HAP-1 (cell line): Measurements from ENCODE around the gene PRSS12.
A peak's percentile ranks its signal among the peaks of the same experiment; 100 is the strongest.
"Not testable (repeated sequence)": the region's sequence is repeated elsewhere in the genome, so short reads cannot be mapped to it uniquely, and the experiment has no call there.

Source experiments
- DNase-seq, 2 experiments: peaks; one replicate each; pipeline ENCODE4 v3.0.0-alpha.2; 2016 to 2020; ENCODE audit warnings: low spot score in 2 of 2
- H3K27me3 ChIP-seq: fragments of 250-450 bp; sonication (Bioruptor Pico); 2 replicates; pipeline ENCODE4 v1.5.1; 2020; ENCODE audit warnings: low read depth, mild to moderate bottlenecking, moderate library complexity
- H3K36me3 ChIP-seq: fragments of 250-450 bp; sonication (Bioruptor Pico); replicated peaks from 2 replicates; pipeline ENCODE4 v1.5.1; 2020; ENCODE audit warnings: mild to moderate bottlenecking
- H3K4me1 ChIP-seq: fragments of 250-450 bp; sonication (Bioruptor Pico); 2 replicates; pipeline ENCODE4 v1.5.1; 2020; ENCODE audit warnings: mild to moderate bottlenecking
- H3K4me3 ChIP-seq: fragments of 250-450 bp; sonication (Bioruptor Pico); 2 replicates; pipeline ENCODE4 v1.5.1; 2020; ENCODE audit warnings: mild to moderate bottlenecking, moderate library complexity
- H3K9me3 ChIP-seq: fragments of 250-450 bp; sonication (Bioruptor Pico); 2 replicates; pipeline ENCODE4 v1.5.1; 2020; ENCODE audit warnings: mild to moderate bottlenecking, moderate library complexity
- in situ Hi-C: fragments of 300-500 bp; cut with MboI; formaldehyde crosslinking; loops from 3 replicates; pipeline ENCODE4 v1.14.3; 2020; ENCODE audit warnings: low sequenced_read_pairs, inconsistent platforms, mixed read lengths

Gene PRSS12

DNA sequence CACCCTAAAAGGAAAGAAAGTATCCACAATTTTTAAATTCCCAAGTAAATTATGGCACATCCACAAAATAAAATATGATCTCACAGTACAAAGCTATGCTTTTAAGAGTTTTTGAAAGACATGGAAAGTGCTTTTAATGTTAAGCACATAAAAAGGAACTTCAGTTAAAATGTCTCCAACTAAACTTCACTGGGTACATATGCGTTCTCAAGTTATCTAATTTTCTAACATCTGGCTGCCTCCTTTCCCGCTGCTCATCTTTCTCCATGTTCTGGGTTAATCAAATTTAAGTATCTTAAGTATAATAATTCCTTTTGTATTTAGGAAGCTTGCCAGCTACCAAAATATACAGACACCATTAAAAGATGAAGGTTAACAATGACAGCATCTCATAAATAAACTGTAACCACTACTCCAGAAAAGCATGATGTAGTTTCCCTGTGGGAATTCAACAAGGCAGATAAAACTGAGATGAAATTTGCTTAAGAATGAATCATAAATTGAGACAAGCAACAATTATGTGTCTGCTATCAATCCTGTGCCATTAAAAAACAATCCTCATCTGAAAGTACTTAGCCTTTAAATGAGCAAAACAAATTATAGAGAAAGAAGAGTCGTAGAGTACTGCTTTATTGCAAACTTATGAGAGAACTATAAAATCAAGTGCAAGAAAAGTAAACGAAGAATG is 25.1 kb downstream of the PRSS12 start:
- Histone ChIP-seq H3K4me1 (peaks cover 35% of the 10 kb centered on the region), H3K36me3 (peaks cover 20% of the 10 kb centered on the region)
- no peak for DNase-seq

DNA sequence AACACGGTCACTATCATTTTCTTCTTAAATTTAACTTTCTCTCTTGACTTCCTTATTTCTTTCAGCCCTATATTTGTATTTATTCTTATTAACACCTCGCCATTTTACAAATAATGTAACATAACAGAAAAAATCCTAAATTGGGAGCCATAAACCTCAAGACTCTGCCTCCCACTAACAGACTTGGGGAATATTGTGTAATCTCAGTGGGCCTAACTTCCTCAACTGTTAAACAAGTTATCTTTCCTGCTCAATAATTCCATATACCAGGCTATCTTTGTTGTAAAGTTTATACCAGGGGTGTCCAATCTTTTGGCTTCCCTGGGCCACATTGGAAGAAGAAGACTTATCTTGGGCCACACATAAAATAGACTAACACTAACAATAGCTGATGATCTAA is 26.2 kb downstream of the PRSS12 start:
- Histone ChIP-seq H3K9me3 (no peaks in the 10 kb centered on the region), H3K4me1 (peaks cover 37% of the 10 kb centered on the region), H3K4me3 (no peak overlapping the region), H3K36me3 (peaks cover 19% of the 10 kb centered on the region), H3K27me3 (no peaks in the 10 kb centered on the region)
- in situ Hi-C loops: no loop called here
- no peak for DNase-seq

More for the DNA sequence above, 25.1 kb downstream of the PRSS12 start:
- Histone ChIP-seq H3K4me3 (no peak overlapping the region), H3K9me3 (no peaks in the 10 kb centered on the region), H3K27me3 (no peaks in the 10 kb centered on the region)
- in situ Hi-C loops: no loop called here

DNA sequence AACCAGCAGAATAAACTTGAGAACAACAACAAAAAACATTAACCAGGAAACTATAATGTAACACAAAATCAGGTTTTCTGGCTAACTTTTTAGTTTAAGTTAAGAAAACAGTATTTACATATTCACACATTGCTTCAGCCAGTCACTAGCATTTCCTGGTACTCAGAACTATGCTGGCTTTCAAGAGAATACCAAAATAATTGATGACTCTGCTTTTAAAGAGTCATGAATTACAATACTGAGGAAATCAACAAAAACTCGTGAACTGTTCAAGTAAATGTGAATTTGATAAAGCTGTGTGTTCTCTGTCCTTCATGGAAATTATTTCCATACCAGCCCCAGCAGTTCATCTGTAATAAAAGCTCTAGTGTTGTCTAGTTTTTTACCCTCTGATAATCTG is 27.4 kb downstream of the PRSS12 start:
- H3K27me3 ChIP-seq: no peaks in the 10 kb centered on the region
- peak in 1 of 2 experiments; percentile 29 for DNase-seq
- in situ Hi-C loops: no loop called here
- H3K9me3 ChIP-seq: no peaks in the 10 kb centered on the region
- peaks cover 13% of the 10 kb centered on the region for H3K36me3 ChIP-seq
- peaks cover 37% of the 10 kb centered on the region for H3K4me1 ChIP-seq
- H3K4me3 ChIP-seq: no peak overlapping the region

DNA sequence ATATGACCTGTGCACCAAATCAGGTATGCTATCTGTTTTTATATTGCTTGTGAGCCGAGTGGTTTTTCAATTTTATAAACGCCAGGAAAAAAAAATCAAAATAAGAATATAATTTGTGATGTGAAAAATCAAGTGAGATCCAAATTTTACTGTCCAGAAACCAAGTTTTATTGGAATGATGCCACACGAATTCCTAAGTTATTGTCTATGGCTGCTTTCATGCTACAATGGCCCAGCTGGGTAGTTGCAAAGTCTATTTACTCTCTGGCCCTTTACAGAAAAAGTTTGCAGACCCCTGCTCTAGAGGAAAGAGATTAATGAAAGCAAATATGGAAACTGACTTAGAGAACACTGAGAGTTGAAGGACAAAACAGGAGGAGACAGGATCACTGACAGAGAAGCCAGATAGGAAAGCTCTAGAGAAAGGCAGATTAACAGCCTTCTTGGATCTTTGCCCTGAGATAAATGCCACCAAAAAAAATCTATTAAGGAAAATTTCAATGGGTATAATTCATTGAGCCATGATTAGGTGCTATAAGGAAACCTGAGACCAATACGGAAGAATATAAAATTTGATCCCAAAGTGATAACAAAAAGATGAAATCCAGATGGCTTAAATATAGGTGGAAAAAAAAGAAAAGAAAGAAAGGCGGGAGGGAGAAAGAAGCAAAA is 29.8 kb downstream of the PRSS12 start:
- H3K4me3 ChIP-seq: no peak overlapping the region
- H3K36me3 ChIP-seq: peaks cover 7% of the 10 kb centered on the region
- H3K9me3 ChIP-seq: no peaks in the 10 kb centered on the region
- peak in 1 of 2 experiments; percentile 34 for DNase-seq
- peaks cover 37% of the 10 kb centered on the region for H3K4me1 ChIP-seq
- no peaks in the 10 kb centered on the region for H3K27me3 ChIP-seq
- in situ Hi-C loops: no loop called here

DNA sequence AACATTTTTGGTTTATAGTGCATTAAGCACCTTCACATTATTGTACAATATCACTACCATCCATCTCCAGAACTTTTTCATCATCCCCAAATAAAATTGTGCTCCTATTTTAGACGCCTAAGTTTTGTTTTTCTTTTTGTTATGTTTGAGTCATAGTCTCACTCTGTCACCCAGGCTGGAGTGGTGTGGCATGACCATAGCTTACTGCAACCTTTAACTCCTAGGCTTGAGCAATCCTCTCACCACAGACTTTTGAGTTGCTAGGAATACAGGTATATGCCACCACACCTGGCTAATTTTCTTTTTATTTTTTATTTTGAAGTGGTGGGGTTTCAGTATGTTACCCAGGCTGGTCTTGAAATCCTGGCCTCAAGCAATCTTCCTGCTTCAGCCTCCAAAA is 33.9 kb downstream of the PRSS12 start:
- DNase-seq: no peak
- H3K4me1 ChIP-seq: peaks cover 16% of the 10 kb centered on the region
- in situ Hi-C loops: no loop called here
- no peaks in the 10 kb centered on the region for H3K9me3 ChIP-seq
- peaks cover 14% of the 10 kb centered on the region for H3K36me3 ChIP-seq
- no peaks in the 10 kb centered on the region for H3K27me3 ChIP-seq
- H3K4me3 ChIP-seq: no peak overlapping the region

DNA sequence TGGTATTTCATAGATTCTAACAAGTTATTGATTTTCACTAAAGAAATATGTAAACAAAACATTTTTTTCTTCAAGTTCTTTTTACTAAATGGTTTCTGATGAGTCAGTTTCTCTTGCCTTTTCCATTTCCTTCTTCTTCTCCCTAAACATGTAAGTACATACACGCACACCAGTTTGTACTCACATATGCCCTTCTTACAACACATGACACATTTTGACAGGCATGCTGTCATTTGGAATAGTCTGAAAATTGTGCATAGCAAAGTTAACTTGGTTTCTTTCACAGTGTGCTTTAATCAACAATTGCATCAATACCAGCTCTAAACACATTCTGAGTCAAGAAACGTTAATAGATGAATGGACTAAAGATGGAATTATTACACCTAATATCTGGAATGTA is 35.1 kb downstream of the PRSS12 start:
- in situ Hi-C loops: no loop called here
- DNase-seq: no peak
- no peak overlapping the region for H3K4me3 ChIP-seq
- H3K36me3 ChIP-seq: peaks cover 14% of the 10 kb centered on the region
- H3K4me1 ChIP-seq: peaks cover 7% of the 10 kb centered on the region
- no peaks in the 10 kb centered on the region for H3K9me3 ChIP-seq
- no peaks in the 10 kb centered on the region for H3K27me3 ChIP-seq

DNA sequence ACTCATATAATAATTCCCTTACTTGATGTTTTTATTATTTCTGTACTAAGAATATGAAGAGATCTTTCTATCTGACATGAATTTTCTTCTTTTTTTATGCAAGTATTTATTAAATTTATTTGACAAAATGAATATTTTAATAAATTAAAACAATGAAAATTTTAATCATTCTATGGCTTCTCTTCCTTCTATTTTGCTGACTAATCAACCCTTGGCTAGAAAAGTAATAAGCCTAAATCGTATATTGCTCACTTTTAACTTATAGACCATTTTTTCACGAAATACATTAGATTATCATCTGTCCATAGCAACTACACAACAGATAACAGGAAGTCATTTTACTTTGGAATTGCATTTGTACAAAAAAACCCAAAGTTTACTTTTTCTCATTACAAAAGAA is 38.6 kb downstream of the PRSS12 start:
- in situ Hi-C loops: no loop called here
- no peaks in the 10 kb centered on the region for H3K9me3 ChIP-seq
- H3K27me3 ChIP-seq: no peaks in the 10 kb centered on the region
- no peak overlapping the region for H3K4me3 ChIP-seq
- DNase-seq: no peak
- peaks cover 5% of the 10 kb centered on the region; the same call in 1 of the 2 replicates for H3K4me1 ChIP-seq
- peaks cover 14% of the 10 kb centered on the region for H3K36me3 ChIP-seq

DNA sequence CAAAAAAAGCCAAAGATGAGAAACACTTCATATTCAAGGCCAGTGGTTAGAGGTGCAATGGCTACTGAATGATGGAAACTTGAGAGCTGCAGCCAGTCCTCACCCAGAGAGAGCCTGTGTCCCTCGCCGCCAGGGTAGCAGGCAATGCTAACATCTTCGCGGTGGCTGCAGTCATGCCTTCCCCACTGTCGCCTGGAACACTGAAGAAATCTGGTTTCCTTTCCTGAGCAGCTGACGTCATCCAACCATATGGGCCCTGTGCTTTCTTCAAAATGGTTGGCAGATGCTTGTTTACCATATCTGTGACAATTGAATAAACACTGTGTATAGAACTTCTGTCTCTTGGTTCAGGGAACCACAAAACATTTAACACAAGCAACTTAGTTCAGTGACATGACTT is 39.7 kb downstream of the PRSS12 start:
- DNase-seq: no peak
- Histone ChIP-seq H3K4me1 (peaks cover 9% of the 10 kb centered on the region), H3K9me3 (no peaks in the 10 kb centered on the region), H3K27me3 (no peaks in the 10 kb centered on the region), H3K4me3 (no peak overlapping the region), H3K36me3 (peaks cover 14% of the 10 kb centered on the region)
- in situ Hi-C loops: no loop called here

DNA sequence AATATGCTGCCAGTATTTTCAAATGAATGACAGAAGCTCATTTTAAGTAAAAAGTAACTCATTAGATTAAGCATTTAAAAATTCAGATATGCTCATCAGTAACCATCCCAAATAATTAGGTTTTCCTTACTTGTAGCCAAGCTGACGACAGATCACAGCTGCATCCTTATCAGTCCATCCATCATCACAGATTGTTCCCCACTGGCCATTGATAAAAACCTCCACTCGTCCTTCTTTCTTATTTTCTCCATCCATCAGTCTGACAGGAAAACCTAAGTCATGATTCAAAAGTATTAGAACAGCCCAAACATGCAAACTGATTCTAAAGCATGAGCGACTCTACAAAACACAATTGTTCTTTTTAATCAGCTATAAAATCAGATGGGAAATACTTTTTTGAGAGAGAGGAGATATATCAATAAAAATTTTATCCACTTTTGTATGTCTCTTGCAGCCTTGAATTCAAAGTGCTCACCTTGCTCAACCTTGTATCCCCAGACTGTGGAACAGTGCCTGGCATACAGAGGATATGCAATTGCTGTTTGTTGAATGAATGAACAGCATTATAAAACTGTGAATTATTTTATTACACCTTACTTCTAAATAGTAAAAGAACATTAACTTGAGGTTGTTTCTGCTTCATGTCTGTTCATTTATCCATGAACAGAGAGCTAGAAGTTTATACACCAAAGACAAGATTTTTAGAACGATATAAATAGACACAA is 44.3 kb downstream of the PRSS12 start:
- Histone ChIP-seq H3K4me1 (peaks cover 11% of the 10 kb centered on the region), H3K4me3 (no peak overlapping the region), H3K36me3 (peaks cover 23% of the 10 kb centered on the region), H3K9me3 (no peaks in the 10 kb centered on the region), H3K27me3 (no peaks in the 10 kb centered on the region)
- in situ Hi-C loops: no loop called here
- DNase-seq: no peak

DNA sequence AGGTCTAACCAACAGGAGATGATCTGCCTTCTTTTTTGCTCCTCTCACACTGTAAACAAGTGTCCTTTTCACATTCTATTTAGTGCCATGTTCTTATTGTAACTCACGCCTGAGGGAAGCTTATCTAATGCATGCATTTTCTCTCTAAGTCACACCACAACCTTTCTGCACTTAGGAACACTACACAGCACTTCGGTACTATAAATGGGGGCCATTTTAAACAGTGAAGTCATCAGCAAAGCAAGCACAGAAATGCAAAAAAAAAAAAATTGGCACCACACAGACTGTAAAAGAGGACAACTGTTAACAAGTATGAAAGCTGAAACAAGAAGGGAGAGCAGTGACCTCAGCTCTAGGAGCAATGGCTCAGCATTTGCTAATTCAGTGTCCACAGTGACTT is 45.2 kb downstream of the PRSS12 start:
- H3K4me1 ChIP-seq: peaks cover 11% of the 10 kb centered on the region
- H3K36me3 ChIP-seq: peaks cover 23% of the 10 kb centered on the region
- no peak overlapping the region for H3K4me3 ChIP-seq
- DNase-seq: peak; percentile 20 to 79
- in situ Hi-C loops: no loop called here
- no peaks in the 10 kb centered on the region for H3K9me3 ChIP-seq
- H3K27me3 ChIP-seq: no peaks in the 10 kb centered on the region

DNA sequence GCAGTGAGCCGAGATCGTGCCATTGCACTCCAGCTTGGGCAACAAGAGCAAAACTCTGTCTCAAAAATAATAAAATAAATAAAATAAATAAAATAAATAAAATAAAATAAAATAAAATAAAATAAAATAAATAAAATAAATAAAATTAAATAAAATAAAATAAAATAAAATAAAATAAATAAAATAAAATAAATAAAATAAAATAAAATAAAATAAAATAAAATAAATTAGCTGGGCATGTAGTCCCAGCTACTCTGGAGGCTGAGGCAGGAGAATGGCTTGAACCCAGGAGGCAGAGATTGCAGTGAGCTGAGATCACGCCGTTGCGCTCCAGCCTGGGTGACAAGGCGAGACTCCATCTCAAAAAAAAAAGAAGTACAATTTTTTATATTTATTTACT is 53.2 kb downstream of the PRSS12 start:
- in situ Hi-C loops: not testable (repeated sequence)

DNA sequence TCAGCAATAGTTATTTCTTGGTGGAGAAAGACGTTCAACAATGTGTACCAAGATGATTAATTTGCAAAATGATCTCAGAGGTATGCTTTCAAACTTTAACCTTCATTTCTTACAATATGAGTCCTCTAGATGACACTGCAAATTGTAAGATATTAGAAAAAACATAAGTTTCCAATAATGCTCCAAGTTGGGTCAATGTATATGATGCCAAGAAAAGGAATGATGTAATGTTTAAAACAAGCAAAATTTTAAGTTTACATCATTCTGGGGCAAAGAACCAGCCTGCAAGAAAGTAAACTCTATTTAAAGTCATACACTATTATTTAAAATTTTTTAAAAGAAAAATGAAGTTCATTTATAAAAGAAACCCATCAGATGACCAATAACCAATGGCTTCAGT is 56.1 kb downstream of the PRSS12 start:
- no peaks in the 10 kb centered on the region for H3K27me3 ChIP-seq
- H3K9me3 ChIP-seq: no peaks in the 10 kb centered on the region
- H3K4me3 ChIP-seq: no peak overlapping the region
- in situ Hi-C loops: no loop called here
- peaks cover 24% of the 10 kb centered on the region for H3K36me3 ChIP-seq
- H3K4me1 ChIP-seq: no peaks in the 10 kb centered on the region
- DNase-seq: no peak

More for the DNA sequence above, 53.2 kb downstream of the PRSS12 start:
- not testable (repeated sequence) for H3K27me3 ChIP-seq, H3K9me3 ChIP-seq, DNase-seq, H3K4me3 ChIP-seq, H3K4me1 ChIP-seq
- H3K36me3 ChIP-seq: peaks cover 19% of the 10 kb centered on the region

DNA sequence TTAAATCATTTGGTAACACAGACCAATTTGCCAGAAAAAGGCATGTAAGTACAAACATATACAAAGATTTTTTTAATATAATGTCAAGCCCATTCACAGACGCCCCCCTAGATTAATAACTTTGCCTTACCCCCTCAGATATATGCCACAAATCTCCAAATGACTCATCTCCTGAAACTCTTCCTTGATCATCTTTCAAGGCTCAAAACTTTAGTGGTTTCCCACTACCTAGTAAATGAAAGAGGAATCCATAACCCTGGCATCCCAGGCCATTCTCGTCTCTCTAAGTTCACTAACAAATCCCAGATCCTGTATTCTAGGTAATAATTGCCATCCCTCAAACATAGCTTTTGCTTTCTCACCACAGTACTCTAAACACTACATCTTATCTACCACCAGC is 61.9 kb downstream of the PRSS12 start:
- Histone ChIP-seq H3K4me3 (no peak overlapping the region), H3K9me3 (no peaks in the 10 kb centered on the region), H3K36me3 (peaks cover 37% of the 10 kb centered on the region), H3K27me3 (no peaks in the 10 kb centered on the region), H3K4me1 (no peaks in the 10 kb centered on the region)
- no peak for DNase-seq
- in situ Hi-C loops: no loop called here

DNA sequence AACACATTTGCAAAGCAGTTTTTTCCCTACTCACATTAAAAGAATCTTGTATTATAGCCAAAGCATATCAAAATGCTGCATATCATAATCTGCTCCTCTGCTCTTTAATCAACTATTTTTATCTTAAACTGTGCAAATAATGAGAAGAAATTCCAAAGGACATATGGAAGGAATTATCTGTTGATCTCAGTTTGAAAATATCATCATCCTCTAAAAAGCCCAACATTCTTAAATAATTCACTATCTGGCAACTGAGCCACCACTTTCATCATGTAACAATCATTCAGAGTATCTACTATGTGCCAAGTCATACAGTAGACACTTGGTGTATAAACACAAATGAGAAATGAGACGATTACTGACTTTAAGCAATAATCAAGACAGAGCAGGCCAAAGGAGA is 63.0 kb downstream of the PRSS12 start:
- no peaks in the 10 kb centered on the region for H3K9me3 ChIP-seq
- in situ Hi-C loops: loop anchor here (10.0 kb wide), 1 partner anchor 55 kb away; no protein-coding TSS in a partner anchor
- H3K27me3 ChIP-seq: no peaks in the 10 kb centered on the region
- H3K4me1 ChIP-seq: no peaks in the 10 kb centered on the region
- no peak overlapping the region for H3K4me3 ChIP-seq
- no peak for DNase-seq
- H3K36me3 ChIP-seq: peaks cover 26% of the 10 kb centered on the region
